Upper lobe of right lung (tissue), 1 donor: ENCODE data around the gene VARS2. TPM values are rescaled to one million over a fixed set of nuclear protein-coding genes. Genes with fewer than 3 reads are reported as not detected.
"Not testable (repeated sequence)": the region's sequence is repeated elsewhere in the genome, so short reads cannot be mapped to it uniquely, and the experiment has no call there.

ENCODE experiments used
- ATAC-seq: fragments of 200-7000 bp; cut with Tn5 transposase; one replicate; pipeline ENCODE4 v1.9.1; 2020; ENCODE audit warnings: mild to moderate bottlenecking, moderate library complexity
- DNase-seq: peaks from one replicate; pipeline ENCODE4 v3.0.0-alpha.2; 2020
- H3K27ac ChIP-seq: fragments of 200-600 bp; one replicate; pipeline ENCODE4 v1.8.0; 2022
- H3K27me3 ChIP-seq: fragments of 200-600 bp; one replicate; pipeline ENCODE4 v1.8.0; 2022; ENCODE audit warnings: mild to moderate bottlenecking
- H3K36me3 ChIP-seq: fragments of 200-600 bp; one replicate; pipeline ENCODE4 v1.8.0; 2022
- H3K4me1 ChIP-seq: fragments of 200-600 bp; one replicate; pipeline ENCODE4 v1.8.0; 2022
- H3K4me3 ChIP-seq: fragments of 200-600 bp; one replicate; pipeline ENCODE4 v1.8.0; 2022; ENCODE audit warnings: mild to moderate bottlenecking
- H3K9me3 ChIP-seq: fragments of 200-600 bp; one replicate; pipeline ENCODE4 v1.8.0; 2022
- intact Hi-C: fragments of 100-400 bp; cut with DNase I; formaldehyde crosslinking; loops from one replicate; pipeline ENCODE4 v1.11.0; 2022
- total RNA-seq: library from RNA; stranded (reverse); fragmentation: NEBNext Ultra II Directional; extraction: Animal tissue kit (Norgen Biotek cat#: 25700); gene quantifications from one replicate; pipeline ENCODE4 v1.2.1, GENCODE V29; 2021
- TF ChIP-seq, protein P1 (sequence below): fragments of 200-600 bp; IDR thresholded peaks from one replicate; pipeline ENCODE4 v1.8.0; 2022; ENCODE audit warnings: antibody characterized with exemption
- donor health status: DM: no; HTN: yes; CAD: no; lungs with severe emphysema.

The VARS2 gene
- total RNA-seq, 1 donor from 2014 or later = 28.7 TPM

- Histone ChIP-seq H3K4me3 (peak overlapping the region; percentile 88), H3K9me3 (no peaks in the 10 kb centered on the region), H3K27me3 (no peaks in the 10 kb centered on the region), H3K27ac (peak overlapping the region; percentile 20), H3K4me1 (peaks cover 13% of the 10 kb centered on the region), H3K36me3 (peaks cover 22% of the 10 kb centered on the region)
- ATAC-seq (no peak), DNase-seq (no peak)
- intact Hi-C loops = no loop called here
- TF ChIP-seq, protein P1, sequence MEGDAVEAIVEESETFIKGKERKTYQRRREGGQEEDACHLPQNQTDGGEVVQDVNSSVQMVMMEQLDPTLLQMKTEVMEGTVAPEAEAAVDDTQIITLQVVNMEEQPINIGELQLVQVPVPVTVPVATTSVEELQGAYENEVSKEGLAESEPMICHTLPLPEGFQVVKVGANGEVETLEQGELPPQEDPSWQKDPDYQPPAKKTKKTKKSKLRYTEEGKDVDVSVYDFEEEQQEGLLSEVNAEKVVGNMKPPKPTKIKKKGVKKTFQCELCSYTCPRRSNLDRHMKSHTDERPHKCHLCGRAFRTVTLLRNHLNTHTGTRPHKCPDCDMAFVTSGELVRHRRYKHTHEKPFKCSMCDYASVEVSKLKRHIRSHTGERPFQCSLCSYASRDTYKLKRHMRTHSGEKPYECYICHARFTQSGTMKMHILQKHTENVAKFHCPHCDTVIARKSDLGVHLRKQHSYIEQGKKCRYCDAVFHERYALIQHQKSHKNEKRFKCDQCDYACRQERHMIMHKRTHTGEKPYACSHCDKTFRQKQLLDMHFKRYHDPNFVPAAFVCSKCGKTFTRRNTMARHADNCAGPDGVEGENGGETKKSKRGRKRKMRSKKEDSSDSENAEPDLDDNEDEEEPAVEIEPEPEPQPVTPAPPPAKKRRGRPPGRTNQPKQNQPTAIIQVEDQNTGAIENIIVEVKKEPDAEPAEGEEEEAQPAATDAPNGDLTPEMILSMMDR = no peak
Measured at GRCh38 chr6:30908700-30909099, 5.3 kb upstream of the VARS2 start.

DNA sequence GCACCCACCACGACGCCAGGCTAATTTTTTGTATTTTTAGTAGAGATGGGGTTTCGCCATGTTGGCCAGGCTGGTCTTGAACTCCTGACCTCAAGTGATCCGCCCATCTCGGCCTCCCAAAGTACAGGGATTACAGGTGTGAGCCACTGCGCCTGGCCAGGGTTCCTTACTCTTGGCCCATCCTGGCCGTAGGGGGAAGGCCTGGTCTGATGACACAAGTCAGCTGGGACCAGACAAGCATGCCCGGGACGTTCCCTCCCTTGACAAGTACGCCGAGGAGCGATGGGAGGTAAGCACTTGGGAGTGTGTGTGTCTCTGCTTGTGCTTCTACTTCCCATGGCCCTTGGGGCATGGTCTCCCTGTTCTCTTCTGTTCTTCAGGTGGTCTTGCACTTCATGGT lies 3.6 kb upstream of the VARS2 start:
- H3K9me3 ChIP-seq, H3K27me3 ChIP-seq, H3K4me3 ChIP-seq, H3K27ac ChIP-seq, DNase-seq, ATAC-seq: not testable (repeated sequence)
- intact Hi-C loops = loop anchor here (10.0 kb wide), 1 partner anchor 164 kb away; no protein-coding TSS in a partner anchor
- H3K4me1 ChIP-seq = peaks cover 22% of the 10 kb centered on the region
- peaks cover 22% of the 10 kb centered on the region for H3K36me3 ChIP-seq

DNA sequence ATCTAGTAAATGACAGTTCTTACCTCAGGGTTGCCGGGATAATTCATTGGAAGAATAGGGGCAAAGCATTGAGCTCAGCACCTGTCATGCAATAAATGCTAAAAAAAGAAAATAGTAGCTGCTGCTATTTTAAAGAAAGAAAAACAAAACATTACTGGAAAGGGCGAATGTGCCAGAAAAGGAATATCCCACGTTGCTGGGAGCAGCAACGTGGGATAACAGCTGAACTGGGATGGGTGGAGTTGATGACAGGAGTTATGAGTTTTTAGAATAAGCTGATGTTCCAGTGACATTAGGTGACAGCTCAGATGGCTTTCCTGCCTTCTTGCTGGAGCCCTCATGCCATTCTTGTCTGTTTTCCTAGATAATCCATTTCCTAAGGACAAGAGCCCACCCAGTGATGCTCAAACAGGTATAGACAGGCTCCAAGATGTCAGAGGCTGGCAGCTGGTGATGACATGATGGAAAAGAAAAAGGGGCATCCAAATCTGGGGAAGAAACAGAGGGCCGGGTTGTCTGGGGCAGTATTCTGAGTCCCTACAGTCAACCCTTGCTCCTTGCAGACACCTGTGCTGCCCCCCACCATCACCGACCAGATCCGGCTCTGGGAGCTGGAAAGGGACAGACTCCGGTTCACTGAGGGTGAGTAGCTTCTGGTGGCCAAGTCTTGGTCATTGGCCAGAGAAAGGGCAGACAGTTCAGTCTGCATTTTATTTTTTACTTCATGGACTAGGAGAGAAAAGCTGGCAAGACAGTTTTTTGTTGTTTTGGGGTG lies 1.1 kb upstream of the VARS2 start:
- Histone ChIP-seq H3K4me3 (no peak overlapping the region), H3K27me3 (no peaks in the 10 kb centered on the region), H3K36me3 (peaks cover 32% of the 10 kb centered on the region), H3K4me1 (peaks cover 25% of the 10 kb centered on the region), H3K27ac (no peak overlapping the region), H3K9me3 (no peaks in the 10 kb centered on the region)
- no peak for ATAC-seq
- TF ChIP-seq, protein P1 = no peak
- intact Hi-C loops = loop anchor here (10.0 kb wide), 1 partner anchor 162 kb away; no protein-coding TSS in a partner anchor
- DNase-seq = no peak

DNA sequence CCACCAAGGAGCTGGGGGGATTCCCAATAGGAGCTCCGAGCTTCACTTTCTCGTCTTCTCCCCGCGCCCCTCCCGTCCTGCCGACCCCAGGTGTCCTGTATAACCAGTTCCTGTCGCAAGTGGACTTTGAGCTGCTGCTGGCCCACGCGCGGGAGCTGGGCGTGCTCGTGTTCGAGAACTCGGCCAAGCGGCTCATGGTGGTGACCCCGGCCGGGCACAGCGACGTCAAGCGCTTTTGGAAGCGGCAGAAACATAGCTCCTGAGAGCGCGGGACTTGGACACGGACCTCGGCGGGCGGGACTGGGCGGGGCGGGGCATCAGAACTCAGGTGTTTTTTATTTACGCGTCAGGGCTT lies 340 bp upstream of the VARS2 start:
- intact Hi-C loops = loop anchor here (10.0 kb wide), 1 partner anchor 161 kb away; no protein-coding TSS in a partner anchor
- ATAC-seq (no peak), DNase-seq (no peak)
- peak overlapping the region; percentile 90 for H3K27ac ChIP-seq
- H3K4me1 ChIP-seq = peaks cover 23% of the 10 kb centered on the region
- peaks cover 38% of the 10 kb centered on the region for H3K36me3 ChIP-seq
- H3K27me3 ChIP-seq = no peaks in the 10 kb centered on the region
- H3K9me3 ChIP-seq = no peaks in the 10 kb centered on the region
- TF ChIP-seq, protein P1 = no peak
- peak overlapping the region; percentile 65 for H3K4me3 ChIP-seq

- no peak for DNase-seq
- TF ChIP-seq, protein P1 = no peak
- intact Hi-C loops = loop anchor here (10.0 kb wide), 1 partner anchor 160 kb away; no protein-coding TSS in a partner anchor
- Histone ChIP-seq H3K4me1 (peaks cover 17% of the 10 kb centered on the region), H3K27ac (peak overlapping the region; percentile 90), H3K4me3 (peak overlapping the region; percentile 65), H3K36me3 (peaks cover 46% of the 10 kb centered on the region), H3K27me3 (no peaks in the 10 kb centered on the region), H3K9me3 (no peaks in the 10 kb centered on the region)
- no peak for ATAC-seq
Measured at GRCh38 chr6:30914854-30915590, 984 bp downstream of the VARS2 start.

GRCh38 chr6:30915591-30915946 lies 1.5 kb downstream of the VARS2 start:
- H3K4me3 ChIP-seq = no peak overlapping the region
- H3K36me3 ChIP-seq = peaks cover 46% of the 10 kb centered on the region
- peak; percentile 67 for DNase-seq
- peak overlapping the region; percentile 47 for H3K27ac ChIP-seq
- ATAC-seq = peak; percentile 50
- no peaks in the 10 kb centered on the region for H3K9me3 ChIP-seq
- H3K27me3 ChIP-seq = no peaks in the 10 kb centered on the region
- TF ChIP-seq, protein P1 = peak; percentile 63
- peaks cover 17% of the 10 kb centered on the region for H3K4me1 ChIP-seq
- intact Hi-C loops = loop anchor here (10.0 kb wide), 1 partner anchor 159 kb away; no protein-coding TSS in a partner anchor
